ENCODE measurements around the gene HTR4. TPM values are rescaled to one million over a fixed set of nuclear protein-coding genes. Genes with fewer than 3 reads are reported as not detected.

HTR4 gene
- total RNA-seq, 1 donor from 2014 or later, result 0.43 TPM

- no peaks in the 10 kb centered on the region for H3K36me3 ChIP-seq
- no peaks in the 10 kb centered on the region for H3K9me3 ChIP-seq
- no peaks in the 10 kb centered on the region for H3K27me3 ChIP-seq
- TF ChIP-seq CTCF (IDR thresholded peaks at IDR 0.05), result peak; percentile 31
- intact Hi-C loops (cut with DNase I), result no loop called here
- ATAC-seq (peak; percentile 69), DNase-seq (no peak)
- no peak overlapping the region for H3K4me3 ChIP-seq
- no peak overlapping the region for H3K27ac ChIP-seq
- no peaks in the 10 kb centered on the region for H3K4me1 ChIP-seq
Observed at GRCh38 chr5:148457183-148457620, 197.1 kb downstream of the HTR4 start.

GRCh38 chr5:148455185-148455584 lies 199.1 kb downstream of the HTR4 start:
- Histone ChIP-seq H3K4me3 (no peak overlapping the region), H3K36me3 (no peaks in the 10 kb centered on the region), H3K4me1 (no peaks in the 10 kb centered on the region), H3K9me3 (no peaks in the 10 kb centered on the region), H3K27me3 (no peaks in the 10 kb centered on the region), H3K27ac (no peak overlapping the region)
- no peak for TF ChIP-seq CTCF (IDR thresholded peaks at IDR 0.05)
- no peak for ATAC-seq
- intact Hi-C loops (cut with DNase I), result no loop called here
- no peak for DNase-seq

GRCh38 chr5:148454576-148454975 lies 199.8 kb downstream of the HTR4 start:
- no peak for TF ChIP-seq CTCF (IDR thresholded peaks at IDR 0.05)
- no peaks in the 10 kb centered on the region for H3K9me3 ChIP-seq
- H3K36me3 ChIP-seq, result no peaks in the 10 kb centered on the region
- DNase-seq (no peak), ATAC-seq (no peak)
- intact Hi-C loops (cut with DNase I), result no loop called here
- H3K4me1 ChIP-seq, result no peaks in the 10 kb centered on the region
- H3K4me3 ChIP-seq, result no peak overlapping the region
- no peak overlapping the region for H3K27ac ChIP-seq
- no peaks in the 10 kb centered on the region for H3K27me3 ChIP-seq

- no peak overlapping the region for H3K27ac ChIP-seq
- H3K4me3 ChIP-seq, result no peak overlapping the region
- TF ChIP-seq CTCF (IDR thresholded peaks at IDR 0.05), result no peak
- no peaks in the 10 kb centered on the region for H3K9me3 ChIP-seq
- ATAC-seq, result no peak
- no peaks in the 10 kb centered on the region for H3K27me3 ChIP-seq
- DNase-seq, result no peak
- no peaks in the 10 kb centered on the region for H3K36me3 ChIP-seq
- H3K4me1 ChIP-seq, result no peaks in the 10 kb centered on the region
- intact Hi-C loops (cut with DNase I), result no loop called here
Observed at GRCh38 chr5:148452499-148453193, 201.7 kb downstream of the HTR4 start.

- ATAC-seq (no peak), DNase-seq (no peak)
- Histone ChIP-seq H3K4me3 (no peak overlapping the region), H3K27ac (no peak overlapping the region), H3K36me3 (peaks cover 22% of the 10 kb centered on the region), H3K27me3 (no peaks in the 10 kb centered on the region), H3K4me1 (no peaks in the 10 kb centered on the region), H3K9me3 (no peaks in the 10 kb centered on the region)
- no peak for TF ChIP-seq CTCF (IDR thresholded peaks at IDR 0.05)
- intact Hi-C loops (cut with DNase I), result no loop called here
Observed at GRCh38 chr5:148446611-148447010, 207.7 kb downstream of the HTR4 start.

- Histone ChIP-seq H3K4me1 (no peaks in the 10 kb centered on the region), H3K36me3 (peaks cover 33% of the 10 kb centered on the region), H3K27ac (no peak overlapping the region), H3K4me3 (no peak overlapping the region), H3K9me3 (no peaks in the 10 kb centered on the region), H3K27me3 (no peaks in the 10 kb centered on the region)
- intact Hi-C loops (cut with DNase I), result no loop called here
- peak; percentile 22 for ATAC-seq
- no peak for DNase-seq
- TF ChIP-seq CTCF (IDR thresholded peaks at IDR 0.05), result no peak
Observed at GRCh38 chr5:148445578-148445977, 208.7 kb downstream of the HTR4 start.

Data from upper lobe of right lung (tissue), 1 donor.